HG03066 (cell line): ENCODE data around the gene ITPR2.
"Not testable (repeated sequence)": the region's sequence is repeated elsewhere in the genome, so short reads cannot be mapped to it uniquely, and the experiment has no call there.

ENCODE experiments used
- ATAC-seq: cut with Tn5 transposase; IDR thresholded peaks from one replicate; pipeline ENCODE4 v1.9.1; 2021; ENCODE audit warnings: low read depth; ENCODE audit not compliant: unreplicated experiment

Gene ITPR2

GRCh38 chr12:26434299-26435068 lies 398.5 kb downstream of the ITPR2 start:
- no peak for ATAC-seq

- ATAC-seq: not testable (repeated sequence)
Observed at GRCh38 chr12:26433701-26434100, 399.3 kb downstream of the ITPR2 start.

- no peak for ATAC-seq
Observed at GRCh38 chr12:26431211-26431610, 401.8 kb downstream of the ITPR2 start.

- not testable (repeated sequence) for ATAC-seq
Observed at GRCh38 chr12:26430596-26430995, 402.4 kb downstream of the ITPR2 start.

GRCh38 chr12:26429070-26429691 lies 403.8 kb downstream of the ITPR2 start:
- no peak for ATAC-seq

GRCh38 chr12:26428420-26428819 lies 404.6 kb downstream of the ITPR2 start:
- no peak for ATAC-seq

GRCh38 chr12:26426652-26427051 lies 406.3 kb downstream of the ITPR2 start:
- no peak for ATAC-seq

- peak; percentile 52 for ATAC-seq
Observed at GRCh38 chr12:26425587-26426260, 407.3 kb downstream of the ITPR2 start.

- peak; percentile 66 for ATAC-seq
Observed at GRCh38 chr12:26422839-26423398, 410.1 kb downstream of the ITPR2 start.

GRCh38 chr12:26416550-26416949 lies 416.4 kb downstream of the ITPR2 start:
- ATAC-seq: no peak

GRCh38 chr12:26410689-26411088 lies 422.3 kb downstream of the ITPR2 start:
- ATAC-seq: no peak

GRCh38 chr12:26406813-26407212 lies 426.2 kb downstream of the ITPR2 start:
- no peak for ATAC-seq

GRCh38 chr12:26406391-26406790 lies 426.6 kb downstream of the ITPR2 start:
- ATAC-seq: no peak

GRCh38 chr12:26403601-26404000 lies 429.4 kb downstream of the ITPR2 start:
- ATAC-seq: no peak

- ATAC-seq: no peak
Observed at GRCh38 chr12:26402648-26403047, 430.3 kb downstream of the ITPR2 start.

- ATAC-seq: no peak
Observed at GRCh38 chr12:26401874-26402273, 431.1 kb downstream of the ITPR2 start.

GRCh38 chr12:26400627-26401026 lies 432.4 kb downstream of the ITPR2 start:
- no peak for ATAC-seq

GRCh38 chr12:26399381-26399780 lies 433.6 kb downstream of the ITPR2 start:
- no peak for ATAC-seq

GRCh38 chr12:26396402-26396801 lies 436.6 kb downstream of the ITPR2 start:
- ATAC-seq: no peak

GRCh38 chr12:26389343-26389742 lies 443.7 kb downstream of the ITPR2 start:
- ATAC-seq: no peak

- ATAC-seq: no peak
Observed at GRCh38 chr12:26384536-26384935, 448.5 kb downstream of the ITPR2 start.
